ENCODE measurements around the gene BRAT1.
A peak's percentile ranks its signal among the peaks of the same experiment; 100 is the strongest.
"Not testable (repeated sequence)": the region's sequence is repeated elsewhere in the genome, so short reads cannot be mapped to it uniquely, and the experiment has no call there.

Gene BRAT1

DNA sequence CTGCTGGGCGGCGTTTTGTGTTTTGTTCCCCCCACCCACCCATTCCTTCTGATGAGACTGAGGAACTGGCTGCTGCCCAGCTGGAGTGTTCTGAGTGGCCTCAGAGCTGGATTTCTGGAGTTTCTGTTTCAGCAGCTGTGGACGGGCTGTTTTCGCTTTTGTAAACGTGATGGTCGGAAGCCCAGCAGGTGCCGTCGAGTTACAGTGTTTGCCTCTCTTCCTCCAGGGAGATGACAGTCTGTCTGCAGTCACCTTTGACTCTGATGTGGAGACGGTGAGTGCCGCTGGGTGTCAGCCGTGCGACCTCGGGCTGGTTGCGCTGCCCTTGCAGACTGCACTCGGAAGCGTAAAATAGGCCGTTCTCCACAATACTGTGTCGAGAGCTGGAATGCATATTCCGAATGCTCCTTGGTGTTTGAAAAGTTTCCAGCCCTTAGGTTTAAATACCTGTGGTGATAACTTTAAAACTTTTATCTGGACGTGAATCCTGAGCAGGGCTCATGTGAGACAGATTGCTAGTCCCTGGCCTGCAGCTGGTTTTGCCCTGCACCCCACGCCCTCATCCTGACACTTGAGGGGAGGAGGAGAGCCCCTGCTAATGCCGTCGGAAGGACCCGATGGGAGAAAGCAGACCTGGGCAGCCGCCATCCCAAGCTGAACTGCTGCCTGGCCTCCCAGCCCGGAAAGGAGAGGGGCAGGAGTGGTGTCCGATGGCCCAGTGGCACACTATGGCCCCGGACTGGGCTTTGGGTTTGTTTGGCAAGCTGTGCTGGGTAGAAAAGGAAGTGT, 11.8 kb upstream of the BRAT1 start:
- in situ Hi-C loops (cut with MboI; ENCODE audit: low pct_unique_long_range_greater_than_20kb, low sequenced_read_pairs): no loop called here

GRCh38 chr7:2566348-2566889, 11.1 kb upstream of the BRAT1 start:
- DNase-seq: no peak
- in situ Hi-C loops (cut with MboI; ENCODE audit: low pct_unique_long_range_greater_than_20kb, low sequenced_read_pairs): no loop called here

More for the DNA sequence above, 11.8 kb upstream of the BRAT1 start:
- no peak for DNase-seq

- in situ Hi-C loops (cut with MboI; ENCODE audit: low pct_unique_long_range_greater_than_20kb, low sequenced_read_pairs): no loop called here
- no peak for DNase-seq
These were observed 9.7 kb upstream of the BRAT1 start for GRCh38 chr7:2564970-2565540.

DNA sequence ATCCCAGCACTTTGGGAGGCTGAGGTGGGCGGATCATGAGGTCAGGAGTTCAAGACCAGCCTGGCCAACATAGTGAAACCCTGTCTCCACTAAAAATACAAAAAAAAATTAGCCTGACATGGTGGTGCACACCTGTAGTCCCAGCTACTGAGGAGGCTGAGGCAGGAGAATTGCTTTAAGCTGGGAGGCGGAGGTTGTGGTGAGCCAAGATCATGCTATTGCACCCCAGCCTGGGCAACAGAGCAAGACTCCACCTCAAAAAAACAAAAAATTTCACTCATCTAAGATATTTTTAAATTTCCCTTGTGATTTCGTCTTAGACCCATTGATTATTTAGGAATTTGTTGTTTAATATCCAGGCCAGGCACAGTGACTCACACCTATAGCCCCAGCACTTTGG, 8.6 kb upstream of the BRAT1 start:
- DNase-seq; in situ Hi-C loops (cut with MboI; ENCODE audit: low pct_unique_long_range_greater_than_20kb, low sequenced_read_pairs): not testable (repeated sequence)

DNA sequence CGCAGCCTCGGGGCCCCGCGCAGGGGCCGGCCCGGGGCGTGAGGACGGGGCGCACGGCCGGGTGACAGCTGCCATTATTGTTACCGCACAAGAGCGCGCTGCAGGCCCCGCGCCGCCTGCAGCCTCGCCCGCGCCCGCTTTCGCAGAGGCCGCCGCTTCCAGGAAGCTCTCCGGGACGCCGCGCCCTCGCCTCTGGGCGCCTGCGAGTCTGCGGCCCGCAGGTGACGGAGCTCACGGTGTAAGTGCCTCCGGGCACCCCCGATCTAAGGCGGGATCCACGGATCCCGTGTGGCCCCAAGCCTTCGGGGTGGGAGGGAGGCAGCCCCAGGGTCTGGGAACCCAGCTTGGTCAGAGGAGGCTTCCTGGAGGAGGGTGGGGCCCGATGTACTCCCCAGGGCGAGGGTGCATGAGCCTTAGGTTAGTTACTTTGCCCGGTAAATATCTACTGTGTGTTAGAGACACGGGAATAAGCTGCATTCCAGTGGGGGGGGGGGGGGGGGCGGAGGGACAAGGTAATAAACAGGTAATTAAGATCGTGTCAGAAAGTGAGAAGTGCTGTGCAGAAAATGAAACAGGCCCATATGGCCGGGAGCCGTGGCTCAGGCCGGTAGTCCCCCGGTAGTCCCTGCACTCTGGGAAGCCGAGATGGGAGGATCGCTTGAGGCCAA, 4.1 kb upstream of the BRAT1 start:
- in situ Hi-C loops (cut with MboI; ENCODE audit: low pct_unique_long_range_greater_than_20kb, low sequenced_read_pairs): no loop called here
- no peak for DNase-seq

DNA sequence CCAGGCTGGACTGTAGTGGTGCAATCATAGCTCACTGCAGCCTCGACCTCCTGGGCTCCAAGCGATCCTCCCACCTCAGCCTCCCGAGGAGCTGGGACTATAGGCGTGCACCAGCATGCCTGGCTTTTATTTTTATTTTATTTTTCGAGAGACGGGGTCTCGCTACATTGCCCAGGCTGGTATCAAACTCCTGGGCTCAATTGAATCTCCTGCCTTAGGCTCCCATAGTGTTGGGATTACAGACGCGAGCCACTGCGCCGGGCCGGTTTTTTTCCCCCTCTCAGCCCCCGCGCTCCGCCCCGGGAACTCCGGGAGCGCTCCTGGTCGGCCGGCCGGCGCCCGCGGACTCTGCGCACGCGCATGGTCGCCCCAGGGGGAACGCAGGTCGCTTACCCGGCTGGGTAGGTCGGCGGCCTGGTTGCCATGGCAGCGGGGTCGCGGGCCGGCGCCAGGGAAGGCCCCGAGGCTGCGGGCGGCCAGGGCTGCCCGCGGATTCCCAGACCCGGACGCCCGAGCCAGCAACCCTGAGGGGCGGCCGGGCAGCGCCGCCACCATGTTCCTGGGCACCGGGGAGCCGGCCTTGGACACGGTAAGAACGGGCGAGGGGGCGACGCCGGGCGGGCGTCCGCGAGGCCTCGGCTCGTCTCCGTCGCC, 3.4 kb upstream of the BRAT1 start, which contains the start of gene IQCE:
TSS of gene IQCE (plus strand) at position 351 of the 654 bp plus-strand sequence. CDS start at position 554, 203 bp downstream.
- in situ Hi-C loops (cut with MboI; ENCODE audit: low pct_unique_long_range_greater_than_20kb, low sequenced_read_pairs): no loop called here
- DNase-seq: peak; percentile 86

DNA sequence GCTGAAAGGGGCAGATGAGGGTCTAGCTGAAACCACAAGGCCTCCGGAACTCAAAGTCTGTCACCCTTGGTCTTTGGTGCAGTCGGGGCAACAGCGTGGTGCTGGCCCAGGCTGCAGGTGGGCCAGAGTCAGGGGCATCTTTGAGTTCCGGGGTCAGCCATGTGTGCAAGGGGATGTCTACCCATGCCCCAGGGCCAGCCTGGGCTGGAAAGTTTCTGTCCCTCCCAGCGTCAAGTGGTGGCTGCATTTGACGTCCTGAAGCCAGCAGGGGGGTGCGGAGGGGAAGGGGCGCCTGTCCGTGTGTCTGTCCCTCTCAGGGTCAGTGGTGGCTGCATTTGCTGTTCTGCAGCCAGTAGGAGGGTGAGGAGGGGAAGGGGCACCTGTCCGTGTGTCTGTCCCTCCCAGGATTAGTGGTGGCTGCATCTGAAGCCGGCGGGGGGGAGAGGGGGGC, 638 bp downstream of the BRAT1 start:
- peak; percentile 25 for DNase-seq
- in situ Hi-C loops (cut with MboI; ENCODE audit: low pct_unique_long_range_greater_than_20kb, low sequenced_read_pairs): no loop called here

- DNase-seq: no peak
- in situ Hi-C loops (cut with MboI; ENCODE audit: low pct_unique_long_range_greater_than_20kb, low sequenced_read_pairs): no loop called here
These were observed 1.3 kb downstream of the BRAT1 start for GRCh38 chr7:2553831-2554581.

GRCh38 chr7:2553108-2553507, 2.2 kb downstream of the BRAT1 start:
- no peak for DNase-seq
- in situ Hi-C loops (cut with MboI; ENCODE audit: low pct_unique_long_range_greater_than_20kb, low sequenced_read_pairs): no loop called here

- in situ Hi-C loops (cut with MboI; ENCODE audit: low pct_unique_long_range_greater_than_20kb, low sequenced_read_pairs): no loop called here
These were observed 3.9 kb downstream of the BRAT1 start for GRCh38 chr7:2551418-2551817.

DNA sequence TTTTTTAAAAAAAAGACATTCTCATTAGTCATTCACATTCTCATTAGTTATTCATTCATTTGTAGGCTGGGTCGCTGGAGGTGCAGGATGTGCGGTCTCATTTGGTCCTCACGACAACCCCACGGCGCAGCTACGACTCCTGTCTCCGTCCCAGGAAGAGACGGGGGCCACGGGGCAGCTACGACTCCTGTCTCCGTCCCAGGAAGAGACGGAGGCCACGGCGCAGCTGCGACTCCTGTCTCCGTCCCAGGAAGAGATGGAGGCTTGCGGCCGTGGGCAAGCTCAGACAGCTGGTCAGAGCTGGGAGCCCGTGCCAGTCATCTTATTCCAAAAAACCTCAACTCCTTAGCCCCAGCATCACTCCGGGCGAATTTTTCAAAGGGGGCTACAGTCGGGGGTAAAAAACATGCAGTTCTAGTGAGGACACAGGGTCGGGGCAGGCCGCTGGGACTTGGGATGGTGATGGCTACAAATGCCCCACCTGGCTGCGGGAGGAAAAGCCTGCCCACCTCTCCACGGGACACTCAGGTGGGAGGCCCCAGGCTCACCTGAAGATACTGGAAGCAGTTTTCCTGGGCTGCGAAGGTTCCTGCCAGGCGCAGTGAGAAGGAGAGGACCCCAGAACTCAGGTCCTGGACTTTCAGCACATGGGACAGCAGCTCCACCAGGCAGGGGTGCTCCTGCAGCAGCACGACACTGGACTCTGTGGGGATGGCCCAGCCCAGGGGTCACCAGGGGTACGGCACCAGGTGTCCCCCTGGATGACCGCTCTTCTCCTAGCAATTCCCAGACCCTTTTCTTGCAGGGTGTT, 8.3 kb downstream of the BRAT1 start:
- DNase-seq: no peak
- in situ Hi-C loops (cut with MboI; ENCODE audit: low pct_unique_long_range_greater_than_20kb, low sequenced_read_pairs): no loop called here

More at GRCh38 chr7:2551418-2551817, 3.9 kb downstream of the BRAT1 start:
- no peak for DNase-seq

- DNase-seq: no peak
- in situ Hi-C loops (cut with MboI; ENCODE audit: low pct_unique_long_range_greater_than_20kb, low sequenced_read_pairs): no loop called here
These were observed 9.4 kb downstream of the BRAT1 start for GRCh38 chr7:2545746-2546425.

GRCh38 chr7:2544541-2545188, 10.7 kb downstream of the BRAT1 start:
- in situ Hi-C loops (cut with MboI; ENCODE audit: low pct_unique_long_range_greater_than_20kb, low sequenced_read_pairs): no loop called here
- no peak for DNase-seq

DNA sequence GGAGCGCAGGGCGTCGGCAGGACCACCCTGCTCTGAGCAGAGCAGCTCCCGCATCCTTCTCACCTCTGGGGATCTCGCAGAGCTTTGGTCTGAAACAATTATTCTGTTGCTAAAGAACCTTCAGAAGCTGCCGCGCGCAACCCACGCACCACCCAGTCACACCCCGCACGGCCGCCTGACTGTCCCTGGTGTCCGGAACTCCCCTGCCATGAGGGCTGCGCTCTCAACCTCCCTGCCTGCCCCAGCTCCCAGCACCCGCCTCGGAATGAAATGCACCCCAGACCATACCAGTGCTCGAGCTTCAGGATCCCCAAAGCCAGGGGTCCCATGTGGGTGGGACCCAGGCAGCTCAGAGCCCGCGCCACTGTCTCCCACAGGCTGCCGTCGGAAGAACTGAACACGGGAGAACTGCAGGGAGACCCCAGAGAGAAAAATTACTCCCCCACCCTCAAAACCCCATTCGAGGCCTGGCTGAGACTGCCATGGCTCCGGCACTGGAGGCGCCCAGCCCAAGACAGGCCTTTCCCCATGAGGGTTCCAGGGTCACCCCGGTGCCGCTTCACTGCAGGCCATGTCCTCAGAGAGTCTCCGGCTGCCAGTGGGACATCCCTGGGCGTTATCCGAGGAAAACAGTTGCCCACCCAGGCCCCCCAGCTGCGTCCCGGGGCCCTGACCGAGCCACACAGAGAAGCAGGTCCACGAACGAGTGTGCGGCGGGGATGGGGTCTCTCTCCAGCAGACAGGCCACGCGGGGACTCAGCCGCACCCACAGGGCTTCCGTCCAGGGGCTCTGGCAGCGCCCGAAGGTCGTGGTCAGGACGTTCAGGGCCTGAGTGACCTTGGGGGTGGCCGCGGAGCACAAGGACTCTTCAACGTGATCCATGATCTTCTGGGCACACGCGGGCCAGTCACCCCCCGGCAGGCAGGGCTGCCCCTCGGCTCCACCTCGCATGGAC, 12.1 kb downstream of the BRAT1 start:
- DNase-seq: no peak
- in situ Hi-C loops (cut with MboI; ENCODE audit: low pct_unique_long_range_greater_than_20kb, low sequenced_read_pairs): no loop called here

GRCh38 chr7:2542011-2542915, 13.1 kb downstream of the BRAT1 start:
- in situ Hi-C loops (cut with MboI; ENCODE audit: low pct_unique_long_range_greater_than_20kb, low sequenced_read_pairs): no loop called here
- DNase-seq: no peak
